HepG2 (cell line): ENCODE data around the gene GRB10. TPM values are rescaled to one million over a fixed set of nuclear protein-coding genes. Genes with fewer than 3 reads are reported as not detected.

Experiments used
- ATAC-seq: fragments of 200-7000 bp; cut with Tn5 transposase; 3 replicates; pipeline ENCODE4 v1.9.1; 2020; ENCODE audit warnings: mild to moderate bottlenecking, moderate library complexity
- BruUV-seq: library from RNA; stranded (reverse); fragments of 400-500 nt; replicated peaks from 2 replicates; lab custom pipeline; 2021; lab: Mats Ljungman, UMichigan
- CTCF ChIA-PET: fragments of 300-600 bp; formaldehyde crosslinking; extraction: SDS; loops from one replicate; lab custom pipeline; 2021; ENCODE audit warnings: low total read pairs, inconsistent platforms, low intra/inter-chr PET ratio; lab: Yijun Ruan, JAX
- POLR2A ChIA-PET: fragments of 350-600 bp; sonication (Branson Sonifier 250); formaldehyde crosslinking; loops from one replicate; lab custom pipeline; 2020; ENCODE audit warnings: antibody characterized with exemption, inconsistent platforms; lab: Yijun Ruan, JAX
- DNase-seq: peaks from one replicate; pipeline ENCODE4 v3.0.0-alpha.2; 2015; ENCODE audit warnings: low spot score
- FAIRE-seq: peaks from 3 replicates; lab custom pipeline; 2011; peaks lifted over from hg19 to GRCh38; lab: Jason Lieb, UNC
- H2AFZ ChIP-seq: one replicate; pipeline ENCODE4 v1.6.1; 2011; ENCODE audit warnings: low read length, inconsistent platforms
- H3K27ac ChIP-seq: fragments of 300-600 bp; 3 replicates; pipeline ENCODE4 v1.8.0; 2011; ENCODE audit warnings: mixed run types, mild to moderate bottlenecking, mixed read lengths, low read length, inconsistent platforms; ENCODE audit not compliant: insufficient read depth; ENCODE audit errors: extremely low read length
- H3K27me3 ChIP-seq, 2 experiments: fragments of 200-600 bp in 1 of 2; 2 replicates in 1 of 2; 3 replicates in 1 of 2; pipeline versions ENCODE4 v1.6.0 to v1.8.0; 2011; ENCODE audit warnings: low read length in 2 of 2, mild to moderate bottlenecking in 2 of 2, moderate library complexity in 2 of 2, inconsistent platforms in 1 of 2; ENCODE audit not compliant: insufficient read depth in 2 of 2, control insufficient read depth in 1 of 2
- H3K36me3 ChIP-seq, 2 experiments: fragments of 200-600 bp in 1 of 2; replicated peaks in 1 of 2; 2 replicates in 1 of 2; 3 replicates in 1 of 2; pipeline versions ENCODE4 v1.5.1 to v1.8.0; 2011; ENCODE audit warnings: low read length in 2 of 2, inconsistent platforms in 1 of 2; ENCODE audit not compliant: insufficient read depth in 2 of 2, control insufficient read depth in 1 of 2
- H3K4me1 ChIP-seq: 2 replicates; pipeline ENCODE4 v1.5.1; 2012; ENCODE audit warnings: low read length, inconsistent platforms; ENCODE audit not compliant: insufficient read depth
- H3K4me2 ChIP-seq: 2 replicates; pipeline ENCODE4 v1.6.0; 2011; ENCODE audit warnings: low read depth, low read length, inconsistent platforms
- H3K4me3 ChIP-seq, 3 experiments: fragments of 200-600 bp in 1 of 3; sonication (generic), shearing (Covaris generic) in 1 of 3; replicated peaks in 1 of 3; 2 replicates each; pipeline ENCODE4 v1.5.1; 2011 to 2016; ENCODE audit warnings: low read length in 3 of 3, inconsistent platforms in 2 of 3, low read depth in 2 of 3, mild to moderate bottlenecking in 2 of 3, control low read depth in 1 of 3, mixed read lengths in 1 of 3; ENCODE audit not compliant: insufficient read depth in 1 of 3
- H3K79me2 ChIP-seq: one replicate; pipeline ENCODE4 v1.6.1; 2011; ENCODE audit warnings: low read length, inconsistent platforms; ENCODE audit not compliant: insufficient read depth
- H3K9ac ChIP-seq: 2 replicates; pipeline ENCODE4 v1.6.0; 2011; ENCODE audit warnings: mild to moderate bottlenecking, low read depth, low read length, inconsistent platforms; ENCODE audit not compliant: insufficient read depth
- H3K9me3 ChIP-seq: 2 replicates; pipeline ENCODE4 v1.5.1; 2012; ENCODE audit warnings: mild to moderate bottlenecking, low read length
- H4K20me1 ChIP-seq: 2 replicates; pipeline ENCODE4 v1.6.0; 2011; ENCODE audit warnings: inconsistent platforms, mild to moderate bottlenecking, low read length, moderate library complexity; ENCODE audit not compliant: insufficient read depth
- CERS6 ChIP-seq: sonication (generic); formaldehyde crosslinking; IDR thresholded peaks from 2 replicates; pipeline ENCODE4 v1.5.0; 2020; ENCODE audit warnings: missing genetic modification reagents
- EP300 ChIP-seq, 3 experiments: sonication (generic) in 1 of 3; formaldehyde crosslinking in 1 of 3; IDR thresholded peaks; 2 replicates each; pipeline versions ENCODE4 v1.5.1 to v1.6.1; 2011 to 2020; ENCODE audit warnings: low read depth in 2 of 3, low read length in 2 of 3, borderline replicate concordance in 1 of 3, improper control_type of control experiment in 1 of 3, mild to moderate bottlenecking in 1 of 3, missing genetic modification reagents in 1 of 3, moderate library complexity in 1 of 3
- MXD3 ChIP-seq: IDR thresholded peaks from 2 replicates; pipeline ENCODE4 v1.6.1; 2016; ENCODE audit warnings: mild to moderate bottlenecking, missing biosample characterization, missing genetic modification reagents
- NRL ChIP-seq: sonication (generic); formaldehyde crosslinking; IDR thresholded peaks from 2 replicates; pipeline ENCODE4 v1.5.0; 2020; ENCODE audit warnings: missing genetic modification reagents, mild to moderate bottlenecking, moderate library complexity, borderline replicate concordance
- PAWR ChIP-seq: sonication (generic); formaldehyde crosslinking; IDR thresholded peaks from 2 replicates; pipeline ENCODE4 v1.4.0; 2020; ENCODE audit warnings: missing genetic modification reagents, mild to moderate bottlenecking, borderline replicate concordance
- PPARG ChIP-seq: conservative IDR thresholded peaks from 2 replicates; pipeline ENCODE4 v1.6.1; 2016; ENCODE audit warnings: missing biosample characterization, missing genetic modification reagents
- SMARCE1 ChIP-seq: fragments of 450-650 bp; IDR thresholded peaks from 2 replicates; pipeline ENCODE4 v1.6.1; 2017; ENCODE audit warnings: borderline replicate concordance
- ZBTB10 ChIP-seq: sonication (generic); formaldehyde crosslinking; IDR thresholded peaks from 2 replicates; pipeline ENCODE4 v1.4.0; 2020; ENCODE audit warnings: missing genetic modification reagents, borderline replicate concordance
- ZBTB49 ChIP-seq: sonication (generic); formaldehyde crosslinking; IDR thresholded peaks from 2 replicates; pipeline ENCODE4 v1.4.0; 2020; ENCODE audit warnings: missing genetic modification reagents, borderline replicate concordance
- ZNF337 ChIP-seq: sonication (generic); formaldehyde crosslinking; IDR thresholded peaks from 2 replicates; pipeline ENCODE4 v1.5.1; 2020; ENCODE audit warnings: missing genetic modification reagents, low read depth, mild to moderate bottlenecking, borderline replicate concordance
- ZNF749 ChIP-seq: sonication (generic); formaldehyde crosslinking; IDR thresholded peaks from 2 replicates; pipeline ENCODE4 v1.8.0; 2022; ENCODE audit warnings: mild to moderate bottlenecking, missing genetic modification reagents, moderate library complexity, borderline replicate concordance
- ZNF772 ChIP-seq: sonication (generic); formaldehyde crosslinking; IDR thresholded peaks from 2 replicates; pipeline ENCODE4 v1.5.0; 2020; ENCODE audit warnings: mild to moderate bottlenecking, missing genetic modification reagents
- ZSCAN5A ChIP-seq: sonication (generic); formaldehyde crosslinking; IDR thresholded peaks from 2 replicates; pipeline ENCODE4 v1.8.0; 2022; ENCODE audit warnings: mild to moderate bottlenecking, missing genetic modification reagents, borderline replicate concordance
- ZZZ3 ChIP-seq: sonication (generic); formaldehyde crosslinking; IDR thresholded peaks from 2 replicates; pipeline ENCODE4 v1.4.0; 2020; ENCODE audit warnings: missing genetic modification reagents, mild to moderate bottlenecking, borderline replicate concordance
- WGBS: methylation state at CpG from one replicate; pipeline ENCODE4 v1.1.6; 2017; ENCODE audit warnings: low lambda C conversion rate; 5-methylcytosine and 5-hydroxymethylcytosine counted together
- in situ Hi-C: cut with HindIII; loops from 2 replicates; pipeline ENCODE4 v1.10.0; 2017; ENCODE audit warnings: low pct_unique_long_range_greater_than_20kb; ENCODE audit not compliant: extremely low pct_ligation_motif_present
- intact Hi-C: fragments of 100-400 bp; cut with micrococcal nuclease; formaldehyde crosslinking; loops from one replicate; pipeline ENCODE4 v1.10.0; 2022; ENCODE audit not compliant: unreplicated experiment
- polyA plus RNA-seq, 8 experiments: library from polyadenylated mRNA; depleted of rRNA in 3 of 8; stranded (reverse) in 7 of 8; unstranded in 1 of 8; fragments of >200 nt; fragmentation: Illumina TruSeq in 4 of 8; extraction: Trizol in 4 of 8; gene quantifications; 2 replicates each; pipeline versions ENCODE4 v1.2.1 to v1.2.3, GENCODE V29; 2011 to 2016; ENCODE audit warnings: low read depth in 4 of 8, missing spikeins in 1 of 8, mixed read lengths in 1 of 8; ENCODE audit not compliant: insufficient read depth in 1 of 8
- total RNA-seq, 5 experiments: library from RNA; depleted of rRNA; stranded (reverse); fragments of >200 nt; fragmentation: Illumina TruSeq; extraction: Trizol; gene quantifications; 2 replicates each; pipeline ENCODE4 v1.2.3, GENCODE V29; 2016; ENCODE audit warnings: low read depth in 1 of 5

GRB10 gene
- total and polyA plus RNA-seq, 2 of the 13 experiments (the other 11 are each of a cell fraction or from before 2014, with no cell fraction given), result 4.0 to 6.8 TPM

GRCh38 chr7:50749896-50750295, 32.8 kb downstream of the GRB10 start:
- Histone ChIP-seq H3K27ac (no peak overlapping the region), H2AFZ (no peak overlapping the region), H3K4me2 (no peak overlapping the region), H3K9me3 (no peaks in the 10 kb centered on the region), H3K79me2 (no peaks in the 10 kb centered on the region), H4K20me1 (no peaks in the 10 kb centered on the region), H3K4me1 (peaks cover 18% of the 10 kb centered on the region), H3K9ac (no peak overlapping the region), H3K4me3 (no peak overlapping the region), H3K27me3 (no peaks in the 10 kb centered on the region), H3K36me3 (no peaks in the 10 kb centered on the region)
- in situ Hi-C loops (no loop called here), intact Hi-C loops (no loop called here)
- no TSS peak for BruUV-seq
- CTCF ChIA-PET, result no interaction called here
- TF ChIP-seq NRL (CRISPR knock-in tag) (no peak), PPARG (CRISPR knock-in tag) (no peak), MXD3 (no peak), ZBTB49 (CRISPR knock-in tag) (no peak), ZBTB10 (CRISPR knock-in tag) (no peak), ZZZ3 (CRISPR knock-in tag) (no peak), ZNF337 (CRISPR knock-in tag) (no peak), ZNF749 (CRISPR knock-in tag) (no peak), SMARCE1 (no peak), EP300 (IDR thresholded peaks at IDR 0.05; ENCODE audit: low read depth in 2 of 2, low read length in 2 of 2) (no peak), EP300 (CRISPR knock-in tag; IDR thresholded peaks at IDR 0.05; ENCODE audit: borderline replicate concordance) (no peak), ZSCAN5A (CRISPR knock-in tag) (no peak), CERS6 (CRISPR knock-in tag) (no peak), PAWR (no peak), ZNF772 (CRISPR knock-in tag) (no peak)
- 80% methylated on average over 3 of the region's 3 CpGs for WGBS
- DNase-seq, result no peak
- no peak for FAIRE-seq
- POLR2A ChIA-PET, result no interaction called here
- no peak for ATAC-seq
